Stimulated activated CD8-positive, alpha-beta memory T cell treated with anti-CD3 and anti-CD28 coated beads, Interleukin-12 subunit alpha, Interleukin-12 subunit beta, amount 100 ng/mL, for 4 hours (primary cell): ENCODE data around the gene ZNF546.

Experiments used
- DNase-seq: peaks from one replicate; pipeline ENCODE4 v3.0.0-alpha.2; 2020; ENCODE audit warnings: low read depth

The ZNF546 gene

GRCh38 chr19:40055832-40056504 is 59.1 kb downstream of the ZNF546 start, which contains the start of gene ZNF780B:
ZNF780B (minus strand) TSS chr19:40056231; CDS start chr19:40050332, 5,899 bp downstream.
- DNase-seq: peak; percentile 45

GRCh38 chr19:40056505-40056904 is 59.6 kb downstream of the ZNF546 start:
- DNase-seq: no peak

GRCh38 chr19:40057166-40057565 is 60.3 kb downstream of the ZNF546 start:
- no peak for DNase-seq

GRCh38 chr19:40059624-40060023 is 62.8 kb downstream of the ZNF546 start:
- DNase-seq: no peak

GRCh38 chr19:40070058-40070457 is 73.2 kb downstream of the ZNF546 start:
- DNase-seq: no peak
